Natural killer cell treated with Interleukin-12 subunit alpha and Interleukin-12 subunit beta and Interleukin-15 and Interleukin-18, amount 100 ng/mL, for 72 hours (primary cell): ENCODE results near the gene ATP6V1C2. TPM values are rescaled to one million over a fixed set of nuclear protein-coding genes. Genes with fewer than 3 reads are reported as not detected.
"Not testable (repeated sequence)": the region's sequence is repeated elsewhere in the genome, so short reads cannot be mapped to it uniquely, and the experiment has no call there.

Experiments
- ATAC-seq, 2 donors: fragments of 150-1000 bp; cut with Tn5 transposase in 1 of 2; sonication (Bioruptor Pico), chemical (Tn5 transposase) in 1 of 2; 2 replicates each; pipeline ENCODE4 v1.10.0; 2021
- DNase-seq: peaks from one replicate; pipeline ENCODE4 v3.0.0; 2022; ENCODE audit warnings: low spot score
- H3K27ac Mint-ChIP-seq, 2 donors: 1 replicate in 1 of 2; 2 replicates in 1 of 2; pipeline ENCODE4 v1.8.0; 2022; ENCODE audit warnings: mixed read lengths in 2 of 2, mild to moderate bottlenecking in 1 of 2, moderate library complexity in 1 of 2
- H3K27me3 Mint-ChIP-seq, 2 donors: 1 replicate in 1 of 2; 2 replicates in 1 of 2; pipeline ENCODE4 v1.8.0; 2022; ENCODE audit warnings: mixed read lengths in 2 of 2
- H3K36me3 Mint-ChIP-seq: one replicate; pipeline ENCODE4 v1.8.0; 2022; ENCODE audit warnings: mixed read lengths
- H3K4me1 Mint-ChIP-seq, 2 donors: 1 replicate in 1 of 2; 2 replicates in 1 of 2; pipeline ENCODE4 v1.8.0; 2022; ENCODE audit warnings: low read depth in 2 of 2, mixed read lengths in 2 of 2, mild to moderate bottlenecking in 1 of 2
- H3K4me3 Mint-ChIP-seq: one replicate; pipeline ENCODE4 v1.8.0; 2022; ENCODE audit warnings: mixed read lengths
- H3K9me3 Mint-ChIP-seq: 2 replicates; pipeline ENCODE4 v1.8.0; 2022; ENCODE audit warnings: mixed read lengths
- total RNA-seq, 2 donors: library from RNA; stranded (reverse); gene quantifications; one replicate each; pipeline ENCODE4 v1.2.3, GENCODE V29; 2022

ATP6V1C2 gene
- total RNA-seq, 2 donors from 2014 or later = not detected

GRCh38 chr2:10811517-10811916 is 90.1 kb downstream of the ATP6V1C2 start:
- ATAC-seq (no peak), DNase-seq (no peak)
- Mint-ChIP-seq H3K9me3 (no peaks in the 10 kb centered on the region), H3K27me3 (peaks cover 0 to 2% of the 10 kb centered on the region in 2 donors), H3K4me3 (peak overlapping the region; percentile 95), H3K36me3 (peaks cover 4% of the 10 kb centered on the region), H3K4me1 (peaks cover 33 to 34% of the 10 kb centered on the region in 2 donors), H3K27ac (peak overlapping the region; percentile 77 to 96)

DNA sequence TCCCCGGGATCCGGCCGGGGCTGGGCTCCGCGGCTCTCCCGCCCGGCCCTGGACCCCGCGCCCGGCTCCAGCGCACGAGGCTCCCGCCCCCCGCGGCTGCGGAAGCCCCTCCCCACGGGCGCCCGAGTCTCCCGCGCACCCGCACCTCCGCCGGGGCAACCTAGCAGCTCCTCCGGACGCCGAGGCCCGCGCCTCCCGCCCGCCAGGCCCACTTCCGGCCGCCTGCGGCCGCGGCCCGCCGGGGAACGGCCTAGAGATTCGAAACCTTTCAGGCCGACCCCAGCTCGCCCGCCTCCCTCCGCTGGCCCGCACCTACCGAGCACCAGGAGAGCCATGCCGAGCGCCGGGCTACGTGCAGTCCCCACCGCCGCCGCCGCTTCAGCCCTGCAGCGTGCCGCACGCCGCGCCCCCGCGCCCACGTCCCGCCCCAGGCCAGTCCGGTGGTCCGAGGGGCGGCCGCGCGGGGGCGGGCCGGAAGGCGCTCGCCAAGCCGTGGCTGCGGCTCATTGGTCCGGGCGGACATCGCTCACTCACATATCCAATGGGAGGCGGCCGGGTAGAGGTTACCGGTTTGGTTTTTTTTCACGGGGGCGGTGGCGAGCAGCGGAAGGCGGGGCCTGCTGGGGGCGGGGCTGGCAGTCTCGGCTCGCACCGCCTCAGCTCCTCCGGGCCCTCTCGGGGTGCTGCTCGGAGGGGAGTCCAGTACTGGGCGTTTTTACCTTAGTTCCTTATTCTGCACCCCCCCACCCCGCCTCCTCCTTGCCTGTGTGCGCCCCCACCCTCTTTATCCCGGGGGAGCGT is 91.1 kb downstream of the ATP6V1C2 start, which contains the start of gene PDIA6:
PDIA6 (minus strand) TSS at position 424 of the 801 bp plus-strand sequence; CDS start at position 335, 89 bp downstream.
- H3K27me3 Mint-ChIP-seq = peaks cover 0 to 5% of the 10 kb centered on the region in 2 donors
- peaks cover 4% of the 10 kb centered on the region for H3K36me3 Mint-ChIP-seq
- H3K9me3 Mint-ChIP-seq = no peaks in the 10 kb centered on the region
- H3K27ac Mint-ChIP-seq = peak within 1 kb of the TSS; percentile 77 to 96
- H3K4me3 Mint-ChIP-seq = peak within 1 kb of the TSS; percentile 95
- ATAC-seq = peak; percentile 98 to 99
- DNase-seq = peak; percentile 98
- peaks cover 29% of the 10 kb centered on the region in 2 donors for H3K4me1 Mint-ChIP-seq

- not testable (repeated sequence) for H3K36me3 Mint-ChIP-seq, H3K9me3 Mint-ChIP-seq, DNase-seq, H3K27me3 Mint-ChIP-seq, ATAC-seq
- H3K27ac Mint-ChIP-seq = peak overlapping the region in 1 of 2 donors; percentile 28
- H3K4me3 Mint-ChIP-seq = peak overlapping the region; percentile 77
- peaks cover 20 to 22% of the 10 kb centered on the region in 2 donors for H3K4me1 Mint-ChIP-seq
Observed at GRCh38 chr2:10813163-10814138, 92.0 kb downstream of the ATP6V1C2 start.

DNA sequence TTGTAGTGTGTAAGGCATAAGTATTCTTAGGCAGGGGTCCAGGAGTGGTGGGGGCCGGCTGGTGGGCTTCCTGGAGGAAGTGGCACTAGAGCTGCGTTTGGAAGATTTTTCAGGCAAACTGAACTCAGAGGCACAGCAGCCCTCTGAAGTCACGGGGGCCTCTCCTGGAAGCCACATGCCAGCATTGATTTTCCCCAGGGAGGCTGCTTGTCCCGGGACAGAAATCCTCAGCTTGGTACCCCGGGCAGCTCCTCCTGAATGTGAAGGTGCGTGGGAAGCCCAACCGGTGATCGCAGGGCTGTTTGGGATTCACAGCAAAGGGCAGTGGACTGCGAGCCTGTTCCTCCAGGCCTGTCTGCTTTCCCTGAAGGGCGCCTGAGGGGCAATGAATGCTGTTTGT is 92.7 kb downstream of the ATP6V1C2 start:
- H3K27me3 Mint-ChIP-seq = peaks cover 6 to 13% of the 10 kb centered on the region in 2 donors
- peak overlapping the region; percentile 56 for H3K4me3 Mint-ChIP-seq
- peaks cover 19 to 21% of the 10 kb centered on the region in 2 donors for H3K4me1 Mint-ChIP-seq
- no peaks in the 10 kb centered on the region for H3K9me3 Mint-ChIP-seq
- no peaks in the 10 kb centered on the region for H3K36me3 Mint-ChIP-seq
- ATAC-seq = no peak
- H3K27ac Mint-ChIP-seq = no peak overlapping the region
- no peak for DNase-seq

DNA sequence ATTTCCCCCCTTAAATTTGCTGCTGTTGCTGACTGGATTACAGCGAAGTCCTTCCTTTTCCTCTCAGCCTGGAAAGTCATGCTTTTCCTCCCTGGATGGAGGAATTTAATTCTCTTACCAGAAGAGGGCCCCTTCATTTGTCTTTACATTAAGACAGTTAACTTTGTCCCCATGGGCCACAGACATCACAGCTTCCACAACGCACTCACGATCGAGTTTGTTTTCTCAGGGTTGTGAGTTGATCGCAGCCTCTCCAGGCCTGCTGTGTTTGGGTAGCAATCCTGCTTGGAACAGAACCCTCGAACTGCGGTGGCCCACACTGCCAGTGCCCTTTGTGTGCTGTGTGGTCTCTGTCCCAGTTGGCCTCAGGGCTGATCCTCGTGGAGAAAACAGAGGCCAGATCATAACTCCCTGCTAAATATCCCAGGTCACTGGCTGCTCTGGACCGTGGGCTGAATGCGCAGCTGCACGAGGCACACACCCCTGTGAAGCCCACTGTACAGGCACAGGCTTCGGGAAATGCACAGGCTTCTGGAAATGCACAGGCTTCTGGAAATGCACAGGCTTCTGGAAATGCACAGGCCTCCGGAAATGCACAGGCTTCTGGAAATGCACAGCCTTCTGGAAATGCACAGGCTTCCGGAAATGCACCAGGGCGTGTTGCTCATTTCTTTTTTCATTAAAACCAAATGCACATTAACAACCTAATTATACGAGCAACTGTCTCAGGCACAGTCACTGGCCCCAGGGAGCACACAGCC is 93.3 kb downstream of the ATP6V1C2 start:
- Mint-ChIP-seq H3K27ac (no peak overlapping the region), H3K4me1 (peaks cover 19% of the 10 kb centered on the region in 2 donors), H3K9me3 (no peaks in the 10 kb centered on the region), H3K36me3 (no peaks in the 10 kb centered on the region), H3K27me3 (peaks cover 12 to 14% of the 10 kb centered on the region in 2 donors), H3K4me3 (peak overlapping the region; percentile 48)
- DNase-seq (no peak), ATAC-seq (no peak)

DNA sequence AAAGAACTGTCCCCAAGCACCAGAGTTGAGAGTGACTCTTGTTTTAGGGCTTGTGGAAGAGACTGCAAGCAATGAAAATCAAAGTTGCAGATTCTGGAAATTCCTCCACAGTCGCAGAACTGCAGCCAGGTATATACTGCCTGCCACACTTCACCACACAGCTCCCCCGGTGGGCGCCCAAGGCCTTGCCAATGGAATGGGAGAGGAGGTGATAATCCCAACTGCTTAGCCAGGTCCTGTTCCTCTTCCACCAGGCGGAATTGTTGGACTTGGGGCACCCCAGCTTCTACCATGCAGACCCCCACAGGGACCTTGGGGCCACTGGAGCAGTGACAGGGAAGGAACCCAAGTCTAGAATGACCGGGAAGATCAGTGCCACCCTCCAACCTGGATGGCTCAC is 96.0 kb downstream of the ATP6V1C2 start:
- H3K4me3 Mint-ChIP-seq = no peak overlapping the region
- H3K9me3 Mint-ChIP-seq = no peaks in the 10 kb centered on the region
- no peaks in the 10 kb centered on the region for H3K4me1 Mint-ChIP-seq
- H3K27me3 Mint-ChIP-seq = peaks cover 24 to 28% of the 10 kb centered on the region in 2 donors
- no peaks in the 10 kb centered on the region for H3K36me3 Mint-ChIP-seq
- DNase-seq = no peak
- no peak for ATAC-seq
- no peak overlapping the region for H3K27ac Mint-ChIP-seq

DNA sequence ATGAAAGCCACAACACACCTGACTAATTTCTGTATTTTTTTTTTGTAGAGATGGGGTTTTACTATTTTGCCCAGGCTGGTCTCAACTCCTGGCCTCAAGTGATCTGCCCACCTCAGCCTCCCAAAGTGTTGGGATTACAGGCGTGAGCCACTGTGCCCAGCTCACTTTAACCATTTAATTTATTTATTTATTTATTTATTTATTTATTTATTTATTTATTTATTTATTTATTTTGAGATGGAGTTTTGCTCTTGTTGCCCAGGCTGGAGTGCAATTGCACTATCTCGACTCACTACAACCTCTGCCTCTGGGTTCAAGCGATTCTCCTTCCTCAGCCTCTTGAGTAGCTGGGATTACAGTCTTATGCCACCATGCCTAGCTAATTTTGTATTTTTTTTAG is 96.9 kb downstream of the ATP6V1C2 start:
- peaks cover 24 to 30% of the 10 kb centered on the region in 2 donors for H3K27me3 Mint-ChIP-seq
- not testable (repeated sequence) for H3K9me3 Mint-ChIP-seq, DNase-seq, H3K36me3 Mint-ChIP-seq, H3K4me1 Mint-ChIP-seq, H3K27ac Mint-ChIP-seq, ATAC-seq, H3K4me3 Mint-ChIP-seq

DNA sequence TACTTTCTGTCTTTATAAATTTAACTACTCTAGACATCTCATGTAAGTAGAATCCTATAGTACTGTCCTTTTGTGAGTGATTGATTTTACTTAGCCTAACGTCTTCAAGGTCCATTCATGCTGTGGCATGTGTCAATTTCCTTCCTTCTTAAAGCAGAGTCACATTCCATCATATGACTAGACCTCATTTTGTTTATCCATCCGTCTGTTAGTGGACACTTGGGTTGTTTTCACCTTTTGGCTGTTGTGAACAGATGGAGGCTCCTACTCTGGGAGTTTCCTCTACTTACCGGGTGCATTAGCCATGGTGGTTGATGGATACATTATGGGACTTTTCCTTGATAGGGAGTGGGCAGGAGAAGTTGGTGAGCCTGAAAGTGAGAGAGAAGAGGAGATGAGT is 97.6 kb downstream of the ATP6V1C2 start:
- DNase-seq (no peak), ATAC-seq (no peak)
- Mint-ChIP-seq H3K4me1 (no peaks in the 10 kb centered on the region), H3K36me3 (no peaks in the 10 kb centered on the region), H3K4me3 (no peak overlapping the region), H3K27me3 (peaks cover 24 to 34% of the 10 kb centered on the region in 2 donors), H3K27ac (no peak overlapping the region), H3K9me3 (no peaks in the 10 kb centered on the region)

GRCh38 chr2:10819714-10820314 is 98.4 kb downstream of the ATP6V1C2 start:
- Mint-ChIP-seq H3K9me3 (no peaks in the 10 kb centered on the region), H3K4me1 (no peaks in the 10 kb centered on the region), H3K4me3 (no peak overlapping the region), H3K27ac (no peak overlapping the region), H3K27me3 (peaks cover 24 to 34% of the 10 kb centered on the region in 2 donors), H3K36me3 (no peaks in the 10 kb centered on the region)
- ATAC-seq = no peak
- DNase-seq = no peak

DNA sequence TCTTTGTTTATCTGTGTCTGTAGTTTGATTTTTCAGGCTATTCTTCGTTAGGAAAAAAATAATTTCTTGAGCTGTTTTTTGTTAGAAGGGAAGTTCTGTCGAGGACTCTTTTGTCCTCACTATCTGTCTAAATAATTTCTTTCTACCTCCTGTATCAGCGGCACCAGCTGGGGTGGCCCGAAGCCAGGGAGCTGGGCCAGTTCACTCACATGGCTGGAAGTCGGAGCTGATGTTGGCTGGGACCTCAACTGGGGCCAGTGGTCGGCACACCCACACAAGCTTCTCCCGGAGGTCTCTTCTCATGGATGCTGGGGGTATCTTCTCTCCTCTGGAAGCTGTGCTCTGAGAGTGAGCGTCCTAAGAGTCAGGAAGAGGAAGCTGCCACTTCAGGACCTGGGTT is 99.1 kb downstream of the ATP6V1C2 start:
- Mint-ChIP-seq H3K4me3 (no peak overlapping the region), H3K27me3 (peaks cover 30 to 42% of the 10 kb centered on the region in 2 donors), H3K9me3 (no peaks in the 10 kb centered on the region), H3K36me3 (no peaks in the 10 kb centered on the region), H3K27ac (no peak overlapping the region), H3K4me1 (no peaks in the 10 kb centered on the region)
- DNase-seq (no peak), ATAC-seq (no peak)

- Mint-ChIP-seq H3K4me1 (peaks cover 0 to 3% of the 10 kb centered on the region in 2 donors), H3K27ac (no peak overlapping the region), H3K9me3 (no peaks in the 10 kb centered on the region), H3K4me3 (no peak overlapping the region), H3K27me3 (peaks cover 34 to 47% of the 10 kb centered on the region in 2 donors), H3K36me3 (no peaks in the 10 kb centered on the region)
- DNase-seq (no peak), ATAC-seq (no peak)
Observed at GRCh38 chr2:10820978-10821695, 99.7 kb downstream of the ATP6V1C2 start.

DNA sequence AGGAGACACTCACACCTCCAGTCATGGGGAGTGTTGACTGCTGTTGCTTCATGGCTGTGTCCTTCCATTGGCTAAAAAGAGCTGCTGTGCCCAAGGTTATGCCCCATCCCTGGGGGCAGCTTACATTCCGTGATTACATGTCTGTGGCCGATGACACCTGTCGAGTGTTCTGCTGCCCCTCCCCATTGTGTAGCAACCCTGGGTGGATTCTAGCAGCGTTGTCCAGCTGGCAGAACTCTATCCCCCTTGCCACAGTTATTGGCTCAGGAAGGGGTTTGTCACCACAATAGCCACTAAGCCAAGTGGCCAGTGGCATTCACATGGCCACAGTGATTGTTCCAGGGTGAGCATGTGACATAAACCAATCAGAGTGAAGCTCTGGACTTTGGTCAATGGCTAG is 102.8 kb downstream of the ATP6V1C2 start:
- Mint-ChIP-seq H3K27ac (no peak overlapping the region), H3K27me3 (peaks cover 23 to 42% of the 10 kb centered on the region in 2 donors), H3K9me3 (no peaks in the 10 kb centered on the region), H3K36me3 (no peaks in the 10 kb centered on the region), H3K4me1 (peaks cover 0 to 3% of the 10 kb centered on the region in 2 donors), H3K4me3 (no peak overlapping the region)
- no peak for DNase-seq
- ATAC-seq = no peak
